Germinal center (tissue), 1 donor: ENCODE results near the gene NEU1.
"Not testable (repeated sequence)": the region's sequence is repeated elsewhere in the genome, so short reads cannot be mapped to it uniquely, and the experiment has no call there.

Experiments
- DNase-seq: peaks from one replicate; pipeline ENCODE4 v3.0.0; 2012; ENCODE audit warnings: mixed read lengths, low spot score

Gene NEU1

GRCh38 chr6:31874084-31874670 is 11.6 kb upstream of the NEU1 start:
- DNase-seq, result no peak

GRCh38 chr6:31871046-31871659 is 8.5 kb upstream of the NEU1 start:
- DNase-seq, result no peak

- no peak for DNase-seq
Observed at GRCh38 chr6:31870385-31870921, 7.8 kb upstream of the NEU1 start.

GRCh38 chr6:31869343-31869742 is 6.7 kb upstream of the NEU1 start:
- DNase-seq, result no peak

- not testable (repeated sequence) for DNase-seq
Observed at GRCh38 chr6:31868658-31868971, 6.0 kb upstream of the NEU1 start.

- no peak for DNase-seq
Observed at GRCh38 chr6:31865205-31866118, 2.8 kb upstream of the NEU1 start.

GRCh38 chr6:31864818-31865204 is 2.2 kb upstream of the NEU1 start:
- no peak for DNase-seq

- DNase-seq, result not testable (repeated sequence)
Observed at GRCh38 chr6:31864123-31864562, 1.5 kb upstream of the NEU1 start.

- no peak for DNase-seq
Observed at GRCh38 chr6:31861919-31862343, 690 bp downstream of the NEU1 start.

- no peak for DNase-seq
Observed at GRCh38 chr6:31861150-31861549, 1.5 kb downstream of the NEU1 start.

- no peak for DNase-seq
Observed at GRCh38 chr6:31860349-31860748, 2.3 kb downstream of the NEU1 start.

GRCh38 chr6:31859923-31860322 is 2.7 kb downstream of the NEU1 start:
- DNase-seq, result no peak

GRCh38 chr6:31858707-31859106 is 3.9 kb downstream of the NEU1 start:
- DNase-seq, result no peak

GRCh38 chr6:31857774-31858173 is 4.8 kb downstream of the NEU1 start:
- DNase-seq, result not testable (repeated sequence)

GRCh38 chr6:31851980-31852718 is 10.5 kb downstream of the NEU1 start:
- not testable (repeated sequence) for DNase-seq

- DNase-seq, result no peak
Observed at GRCh38 chr6:31851485-31851832, 11.2 kb downstream of the NEU1 start.

GRCh38 chr6:31850765-31851484 is 11.7 kb downstream of the NEU1 start:
- DNase-seq, result no peak

- no peak for DNase-seq
Observed at GRCh38 chr6:31847276-31847978, 15.2 kb downstream of the NEU1 start.

- DNase-seq, result no peak
Observed at GRCh38 chr6:31844507-31844906, 18.1 kb downstream of the NEU1 start.

GRCh38 chr6:31842053-31842452 is 20.6 kb downstream of the NEU1 start:
- DNase-seq, result no peak

GRCh38 chr6:31839779-31840126 is 22.9 kb downstream of the NEU1 start:
- DNase-seq, result not testable (repeated sequence)
